ENCODE data around the gene CCDC127.

GRCh38 chr5:174876-175465, 43.0 kb downstream of the CCDC127 start:
- TF ChIP-seq CTCF (conservative IDR thresholded peaks at IDR 0.05) (no peak), EZH2 (IDR thresholded peaks at IDR 0.05; ENCODE audit: low read depth) (no peak)

Measured in PC-9 (cell line).